NCI-H1105 (cell line): ENCODE measurements around the gene ABR.
A peak's percentile ranks its signal among the peaks of the same experiment; 100 is the strongest.
"Not testable (repeated sequence)": the region's sequence is repeated elsewhere in the genome, so short reads cannot be mapped to it uniquely, and the experiment has no call there.

Experiments used
- DNase-seq: peaks from one replicate; lab custom pipeline; 2025; lab: John Stamatoyannopoulos, UW

Gene ABR

GRCh38 chr17:1095090-1095852 lies 84.5 kb downstream of the ABR start:
- DNase-seq = no peak

- no peak for DNase-seq
Measured at GRCh38 chr17:1094591-1094990, 85.2 kb downstream of the ABR start.

- peak; percentile 53 for DNase-seq
Measured at GRCh38 chr17:1091900-1092299, 87.9 kb downstream of the ABR start.

- no peak for DNase-seq
Measured at GRCh38 chr17:1091190-1091534, 88.6 kb downstream of the ABR start.

- no peak for DNase-seq
Measured at GRCh38 chr17:1090465-1091189, 89.2 kb downstream of the ABR start.

- no peak for DNase-seq
Measured at GRCh38 chr17:1089915-1090314, 89.9 kb downstream of the ABR start.

GRCh38 chr17:1087381-1088241 lies 92.2 kb downstream of the ABR start:
- DNase-seq = peak; percentile 66

- DNase-seq = no peak
Measured at GRCh38 chr17:1083451-1084187, 96.2 kb downstream of the ABR start.

GRCh38 chr17:1082579-1082978 lies 97.2 kb downstream of the ABR start:
- DNase-seq = no peak

- DNase-seq = no peak
Measured at GRCh38 chr17:1078831-1079561, 100.8 kb downstream of the ABR start.

- no peak for DNase-seq
Measured at GRCh38 chr17:1077986-1078711, 101.6 kb downstream of the ABR start.

- DNase-seq = no peak
Measured at GRCh38 chr17:1077581-1077985, 102.2 kb downstream of the ABR start.

- DNase-seq = no peak
Measured at GRCh38 chr17:1076982-1077302, 102.8 kb downstream of the ABR start.

GRCh38 chr17:1076299-1076981 lies 103.3 kb downstream of the ABR start:
- no peak for DNase-seq

GRCh38 chr17:1074886-1075605 lies 104.7 kb downstream of the ABR start:
- DNase-seq = no peak

GRCh38 chr17:1073963-1074625 lies 105.7 kb downstream of the ABR start:
- not testable (repeated sequence) for DNase-seq

GRCh38 chr17:1073241-1073962 lies 106.4 kb downstream of the ABR start:
- no peak for DNase-seq

GRCh38 chr17:1072551-1072961 lies 107.2 kb downstream of the ABR start:
- DNase-seq = no peak
